ENCODE results near the gene COPS3. TPM values are rescaled to one million over a fixed set of nuclear protein-coding genes. Genes with fewer than 3 reads are reported as not detected.
"Not testable (repeated sequence)": the region's sequence is repeated elsewhere in the genome, so short reads cannot be mapped to it uniquely, and the experiment has no call there.

The COPS3 gene
- total and polyA plus RNA-seq, 4 donors: 32.9 to 63.3 (median 50.2) TPM

GRCh38 chr17:17264430-17264829 lies 16.6 kb downstream of the COPS3 start:
- ATAC-seq (ENCODE audit: insufficient read depth, low FRiP score): peak; percentile 27
- H3K9ac ChIP-seq (ENCODE audit: insufficient read depth in 1 of 2, low read length in 2 of 2): no peak overlapping the region
- no peaks in the 10 kb centered on the region for H3K4me1 ChIP-seq (ENCODE audit: control insufficient read depth in 5 of 5, insufficient read depth in 5 of 5, low read length in 5 of 5)
- no peaks in the 10 kb centered on the region for H3K9me3 ChIP-seq (ENCODE audit: control insufficient read depth in 4 of 4, insufficient read depth in 3 of 4, low read length in 3 of 4)
- TF ChIP-seq, protein P1, sequence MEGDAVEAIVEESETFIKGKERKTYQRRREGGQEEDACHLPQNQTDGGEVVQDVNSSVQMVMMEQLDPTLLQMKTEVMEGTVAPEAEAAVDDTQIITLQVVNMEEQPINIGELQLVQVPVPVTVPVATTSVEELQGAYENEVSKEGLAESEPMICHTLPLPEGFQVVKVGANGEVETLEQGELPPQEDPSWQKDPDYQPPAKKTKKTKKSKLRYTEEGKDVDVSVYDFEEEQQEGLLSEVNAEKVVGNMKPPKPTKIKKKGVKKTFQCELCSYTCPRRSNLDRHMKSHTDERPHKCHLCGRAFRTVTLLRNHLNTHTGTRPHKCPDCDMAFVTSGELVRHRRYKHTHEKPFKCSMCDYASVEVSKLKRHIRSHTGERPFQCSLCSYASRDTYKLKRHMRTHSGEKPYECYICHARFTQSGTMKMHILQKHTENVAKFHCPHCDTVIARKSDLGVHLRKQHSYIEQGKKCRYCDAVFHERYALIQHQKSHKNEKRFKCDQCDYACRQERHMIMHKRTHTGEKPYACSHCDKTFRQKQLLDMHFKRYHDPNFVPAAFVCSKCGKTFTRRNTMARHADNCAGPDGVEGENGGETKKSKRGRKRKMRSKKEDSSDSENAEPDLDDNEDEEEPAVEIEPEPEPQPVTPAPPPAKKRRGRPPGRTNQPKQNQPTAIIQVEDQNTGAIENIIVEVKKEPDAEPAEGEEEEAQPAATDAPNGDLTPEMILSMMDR (IDR thresholded peaks at IDR 0.05; ENCODE audit: control extremely low read depth, extremely low read depth): no peak
- no peak overlapping the region for H3K4me3 ChIP-seq
- no peaks in the 10 kb centered on the region for H3K27me3 ChIP-seq (ENCODE audit: control insufficient read depth in 3 of 3, insufficient read depth in 3 of 3, low read length in 2 of 3)
- WGBS, 2 donors: 67 to 79% methylated on average over 2 of the region's 2 CpGs
- peak in 2 of 3 donors; percentile 12 to 58 for DNase-seq
- peaks cover 28 to 52% (median 42%) of the 10 kb centered on the region in 4 donors for H3K36me3 ChIP-seq (ENCODE audit: control insufficient read depth in 4 of 4, insufficient read depth in 4 of 4, low read length in 4 of 4)
- no peak overlapping the region for H3K27ac ChIP-seq (ENCODE audit: low read depth in 1 of 2, low read length in 1 of 2)

- Histone ChIP-seq H3K4me3 (no peak overlapping the region), H3K27me3 (ENCODE audit: control insufficient read depth in 3 of 3, insufficient read depth in 3 of 3, low read length in 2 of 3) (no peaks in the 10 kb centered on the region), H3K27ac (ENCODE audit: low read depth in 1 of 2, low read length in 1 of 2) (no peak overlapping the region), H3K9me3 (ENCODE audit: control insufficient read depth in 4 of 4, insufficient read depth in 3 of 4, low read length in 3 of 4) (no peaks in the 10 kb centered on the region), H3K4me1 (ENCODE audit: control insufficient read depth in 5 of 5, insufficient read depth in 5 of 5, low read length in 5 of 5) (no peaks in the 10 kb centered on the region), H3K36me3 (ENCODE audit: control insufficient read depth in 4 of 4, insufficient read depth in 4 of 4, low read length in 4 of 4) (peaks cover 29 to 51% (median 40%) of the 10 kb centered on the region in 4 donors), H3K9ac (ENCODE audit: insufficient read depth in 1 of 2, low read length in 2 of 2) (no peak overlapping the region)
- no peak for ATAC-seq (ENCODE audit: insufficient read depth, low FRiP score)
- no peak for DNase-seq
- 91 to 97% methylated on average over 4 of the region's 4 CpGs for WGBS, 2 donors
- TF ChIP-seq, protein P1 (IDR thresholded peaks at IDR 0.05; ENCODE audit: control extremely low read depth, extremely low read depth): no peak
These were observed 22.0 kb downstream of the COPS3 start for GRCh38 chr17:17258998-17259397.

DNA sequence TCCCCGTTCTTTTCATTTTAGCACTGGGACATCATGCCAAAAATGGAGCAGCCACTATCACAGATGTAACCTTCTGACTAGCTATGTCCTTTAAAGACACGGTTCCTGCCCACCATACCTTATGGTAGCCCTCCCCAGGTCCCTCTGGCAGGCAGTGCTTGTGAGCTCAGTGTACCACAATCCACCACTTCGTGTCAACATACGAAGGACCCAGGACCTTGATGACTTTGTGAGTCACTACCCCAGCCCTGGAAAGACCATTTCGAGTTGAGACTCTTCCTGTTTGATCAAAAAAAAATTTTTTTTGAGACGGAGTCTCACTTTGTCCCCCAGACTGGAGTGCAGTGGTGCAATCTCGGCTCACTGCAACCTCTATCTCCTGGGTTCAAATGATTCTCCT lies 23.0 kb downstream of the COPS3 start:
- WGBS, 2 donors: 90 to 93% methylated on average over 7 of the region's 7 CpGs
- Histone ChIP-seq H3K27me3 (ENCODE audit: control insufficient read depth in 3 of 3, insufficient read depth in 3 of 3, low read length in 2 of 3) (no peaks in the 10 kb centered on the region), H3K4me1 (ENCODE audit: control insufficient read depth in 5 of 5, insufficient read depth in 5 of 5, low read length in 5 of 5) (no peaks in the 10 kb centered on the region), H3K4me3 (no peak overlapping the region), H3K27ac (ENCODE audit: low read depth in 1 of 2, low read length in 1 of 2) (no peak overlapping the region), H3K9ac (ENCODE audit: insufficient read depth in 1 of 2, low read length in 2 of 2) (no peak overlapping the region), H3K9me3 (ENCODE audit: control insufficient read depth in 4 of 4, insufficient read depth in 3 of 4, low read length in 3 of 4) (no peaks in the 10 kb centered on the region), H3K36me3 (ENCODE audit: control insufficient read depth in 4 of 4, insufficient read depth in 4 of 4, low read length in 4 of 4) (peaks cover 35 to 55% (median 43%) of the 10 kb centered on the region in 4 donors)
- TF ChIP-seq, protein P1 (IDR thresholded peaks at IDR 0.05; ENCODE audit: control extremely low read depth, extremely low read depth): no peak
- ATAC-seq (ENCODE audit: insufficient read depth, low FRiP score) (no peak), DNase-seq (no peak)

GRCh38 chr17:17256316-17256715 lies 24.7 kb downstream of the COPS3 start:
- TF ChIP-seq, protein P1 (IDR thresholded peaks at IDR 0.05; ENCODE audit: control extremely low read depth, extremely low read depth): no peak
- peaks cover 37 to 52% (median 47%) of the 10 kb centered on the region in 4 donors for H3K36me3 ChIP-seq (ENCODE audit: control insufficient read depth in 4 of 4, insufficient read depth in 4 of 4, low read length in 4 of 4)
- 100% methylated on average over 1 of the region's 1 CpG for WGBS, 2 donors
- ATAC-seq (ENCODE audit: insufficient read depth, low FRiP score) (no peak), DNase-seq (no peak)
- H3K9ac ChIP-seq (ENCODE audit: insufficient read depth in 1 of 2, low read length in 2 of 2): no peak overlapping the region
- H3K4me3 ChIP-seq: no peak overlapping the region
- H3K27ac ChIP-seq (ENCODE audit: low read depth in 1 of 2, low read length in 1 of 2): no peak overlapping the region
- H3K27me3 ChIP-seq (ENCODE audit: control insufficient read depth in 3 of 3, insufficient read depth in 3 of 3, low read length in 2 of 3): no peaks in the 10 kb centered on the region
- H3K9me3 ChIP-seq (ENCODE audit: control insufficient read depth in 4 of 4, insufficient read depth in 3 of 4, low read length in 3 of 4): no peaks in the 10 kb centered on the region
- H3K4me1 ChIP-seq (ENCODE audit: control insufficient read depth in 5 of 5, insufficient read depth in 5 of 5, low read length in 5 of 5): no peaks in the 10 kb centered on the region

DNA sequence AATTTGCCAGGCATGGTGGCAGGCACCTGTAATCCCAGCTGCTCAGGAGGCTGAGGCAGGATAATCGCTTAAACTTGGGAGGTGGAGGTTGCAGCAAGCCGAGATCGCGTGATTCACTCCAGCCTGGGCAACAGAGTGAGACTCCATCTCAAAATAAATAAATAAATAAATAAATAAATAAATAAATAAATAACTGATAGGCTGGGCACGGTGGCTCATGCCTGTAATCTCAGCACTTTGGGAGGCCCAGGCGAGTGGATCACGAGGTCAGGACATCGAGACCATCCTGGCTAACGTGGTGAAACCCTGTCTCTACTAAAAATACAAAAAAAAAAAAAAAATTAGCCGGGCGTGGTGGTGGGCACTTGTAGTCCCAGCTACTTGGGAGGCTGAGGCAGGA lies 25.4 kb downstream of the COPS3 start:
- H3K9ac ChIP-seq (ENCODE audit: insufficient read depth in 1 of 2, low read length in 2 of 2); H3K4me1 ChIP-seq (ENCODE audit: control insufficient read depth in 5 of 5, insufficient read depth in 5 of 5, low read length in 5 of 5); H3K9me3 ChIP-seq (ENCODE audit: control insufficient read depth in 4 of 4, insufficient read depth in 3 of 4, low read length in 3 of 4); ATAC-seq (ENCODE audit: insufficient read depth, low FRiP score); H3K4me3 ChIP-seq; DNase-seq; H3K27me3 ChIP-seq (ENCODE audit: control insufficient read depth in 3 of 3, insufficient read depth in 3 of 3, low read length in 2 of 3); H3K27ac ChIP-seq (ENCODE audit: low read depth in 1 of 2, low read length in 1 of 2): not testable (repeated sequence)
- peaks cover 37 to 51% (median 46%) of the 10 kb centered on the region in 4 donors for H3K36me3 ChIP-seq (ENCODE audit: control insufficient read depth in 4 of 4, insufficient read depth in 4 of 4, low read length in 4 of 4)
- WGBS, 2 donors: 89 to 95% methylated on average over 11 of the region's 11 CpGs

Data from lung (tissue), 12 donors.